PC-9 (cell line): ENCODE results near the gene PODXL2.

Source experiments
- CTCF ChIP-seq: fragments of 200-600 bp; sonication (generic); conservative IDR thresholded peaks from 2 replicates; pipeline ENCODE4 v1.6.1; 2017; ENCODE audit warnings: mixed run types, antibody characterized with exemption, mild to moderate bottlenecking, moderate library complexity
- EZH2 ChIP-seq: fragments of 200-600 bp; sonication (generic); IDR thresholded peaks from 2 replicates; pipeline ENCODE4 v1.8.0; 2017; ENCODE audit warnings: antibody characterized with exemption, low read depth

GRCh38 chr3:127637971-127638370 is 9.0 kb downstream of the PODXL2 start:
- no peak for TF ChIP-seq CTCF
- TF ChIP-seq EZH2, result no peak
